IMR-90 (cell line): ENCODE data around the gene TPP1. TPM values are rescaled to one million over a fixed set of nuclear protein-coding genes. Genes with fewer than 3 reads are reported as not detected.

Experiments
- ATAC-seq: fragments of 200-7000 bp; cut with Tn5 transposase; 2 replicates; pipeline ENCODE4 v1.9.1; 2020; ENCODE audit warnings: low read depth, mild to moderate bottlenecking, moderate library complexity
- BruUV-seq: library from RNA; stranded (reverse); fragments of 400-500 nt; replicated peaks from 2 replicates; lab custom pipeline; 2021; lab: Mats Ljungman, UMichigan
- CTCF ChIA-PET: fragments of 300-600 bp; formaldehyde crosslinking; extraction: SDS; loops from one replicate; lab custom pipeline; 2021; ENCODE audit warnings: antibody characterized with exemption; lab: Yijun Ruan, JAX
- POLR2A ChIA-PET: fragments of 300-600 bp; sonication (Branson Sonifier 250); formaldehyde crosslinking; loops from one replicate; lab custom pipeline; 2022; ENCODE audit warnings: antibody characterized with exemption; ENCODE audit not compliant: unreplicated experiment; lab: Charles Lee
- DNase-seq: peaks from one replicate; pipeline ENCODE4 v3.0.0; 2013
- H2AFZ ChIP-seq: replicated peaks from 2 replicates; pipeline ENCODE3; 2013; ENCODE audit warnings: low read length, mild to moderate bottlenecking; ENCODE audit not compliant: poor library complexity
- H2AK5ac ChIP-seq: 2 replicates; pipeline ENCODE4 v1.6.1; 2013; ENCODE audit warnings: low read depth, low read length, inconsistent platforms
- H2AK9ac ChIP-seq: replicated peaks from 2 replicates; pipeline ENCODE3; 2013; ENCODE audit warnings: mild to moderate bottlenecking, low read depth, low read length, moderate library complexity; ENCODE audit not compliant: poor library complexity
- H2BK120ac ChIP-seq: 2 replicates; pipeline ENCODE4 v1.6.1; 2013; ENCODE audit warnings: low read depth, low read length, inconsistent platforms
- H2BK15ac ChIP-seq: 3 replicates; pipeline ENCODE4 v1.6.1; 2013; ENCODE audit warnings: low read depth, low read length, inconsistent platforms
- H2BK20ac ChIP-seq: 2 replicates; pipeline ENCODE4 v1.6.1; 2013; ENCODE audit warnings: low read depth, mild to moderate bottlenecking, inconsistent platforms, low read length, moderate library complexity
- H2BK5ac ChIP-seq: 2 replicates; pipeline ENCODE4 v1.6.1; 2013; ENCODE audit warnings: mild to moderate bottlenecking, low read depth, low read length, inconsistent platforms; ENCODE audit not compliant: poor library complexity, severe bottlenecking
- H3K14ac ChIP-seq: replicated peaks from 2 replicates; pipeline ENCODE4 v1.6.1; 2013; ENCODE audit warnings: low read depth, low read length, inconsistent platforms
- H3K18ac ChIP-seq: 2 replicates; pipeline ENCODE4 v1.6.1; 2013; ENCODE audit warnings: low read depth, low read length, control low read depth
- H3K23ac ChIP-seq: 2 replicates; pipeline ENCODE4 v1.6.1; 2013; ENCODE audit warnings: low read depth, low read length, inconsistent platforms
- H3K27ac ChIP-seq: 2 replicates; pipeline ENCODE4 v1.5.1; 2013; ENCODE audit warnings: mild to moderate bottlenecking, control low read depth, low read length; ENCODE audit not compliant: insufficient read depth
- H3K27me3 ChIP-seq: 2 replicates; pipeline ENCODE4 v1.6.1; 2013; ENCODE audit warnings: low read length; ENCODE audit not compliant: control insufficient read depth, insufficient read depth
- H3K36me3 ChIP-seq: 2 replicates; pipeline ENCODE4 v1.6.1; 2013; ENCODE audit warnings: low read length, mixed read lengths; ENCODE audit not compliant: control insufficient read depth, insufficient read depth
- H3K4ac ChIP-seq: 2 replicates; pipeline ENCODE4 v1.6.1; 2013; ENCODE audit warnings: low read depth, low read length, inconsistent platforms
- H3K4me1 ChIP-seq: 2 replicates; pipeline ENCODE4 v1.6.1; 2013; ENCODE audit warnings: low read length, mixed read lengths; ENCODE audit not compliant: control insufficient read depth, insufficient read depth
- H3K4me2 ChIP-seq: 2 replicates; pipeline ENCODE4 v1.6.1; 2013; ENCODE audit warnings: low read depth, mild to moderate bottlenecking, control low read depth, low read length, moderate library complexity
- H3K4me3 ChIP-seq: 2 replicates; pipeline ENCODE4 v1.5.1; 2013; ENCODE audit warnings: low read depth, mild to moderate bottlenecking, control low read depth, low read length, moderate library complexity; ENCODE audit not compliant: insufficient read depth
- H3K56ac ChIP-seq: 2 replicates; pipeline ENCODE4 v1.6.1; 2013; ENCODE audit warnings: low read length, inconsistent platforms; ENCODE audit not compliant: insufficient read depth; ENCODE audit errors: extremely low read depth
- H3K79me1 ChIP-seq, 2 experiments: 2 replicates each; pipeline ENCODE4 v1.6.1; 2013; ENCODE audit warnings: low read length in 2 of 2, inconsistent platforms in 1 of 2, low read depth in 1 of 2
- H3K9ac ChIP-seq: 2 replicates; pipeline ENCODE4 v1.6.1; 2013; ENCODE audit warnings: low read depth, low read length, control low read depth
- H3K9me1 ChIP-seq: 2 replicates; pipeline ENCODE4 v1.6.1; 2013; ENCODE audit warnings: low read length, inconsistent platforms; ENCODE audit not compliant: insufficient read depth
- H3K9me3 ChIP-seq: 2 replicates; pipeline ENCODE4 v1.6.1; 2013; ENCODE audit warnings: low read length; ENCODE audit not compliant: control insufficient read depth, insufficient read depth
- H4K20me1 ChIP-seq: 2 replicates; pipeline ENCODE4 v1.6.1; 2013; ENCODE audit warnings: low read length, inconsistent platforms; ENCODE audit not compliant: insufficient read depth
- H4K5ac ChIP-seq: 2 replicates; pipeline ENCODE4 v1.6.1; 2013; ENCODE audit warnings: mild to moderate bottlenecking, low read depth, low read length, control low read depth
- H4K8ac ChIP-seq, 2 experiments: 2 replicates each; pipeline ENCODE4 v1.6.1; 2013; ENCODE audit warnings: low read depth in 2 of 2, low read length in 2 of 2, control low read depth in 1 of 2, inconsistent platforms in 1 of 2
- H4K91ac ChIP-seq: 2 replicates; pipeline ENCODE4 v1.6.1; 2013; ENCODE audit warnings: low read depth, low read length, inconsistent platforms; ENCODE audit not compliant: insufficient read depth
- CTCF ChIP-seq: conservative IDR thresholded peaks from 2 replicates; pipeline ENCODE4 v1.5.1; 2012; ENCODE audit warnings: mild to moderate bottlenecking, low read depth, low read length, improper control_type of control experiment
- MXI1 ChIP-seq: IDR thresholded peaks from 2 replicates; pipeline ENCODE4 v1.6.1; 2012; ENCODE audit warnings: low read depth, mild to moderate bottlenecking, low read length, moderate library complexity, borderline replicate concordance
- WGBS, 2 experiments: methylation state at CpG; one replicate each; pipeline versions ENCODE4 v1.1.5 to v1.1.7; 2013; ENCODE audit warnings: missing lambda C conversion rate in 2 of 2; ENCODE audit not compliant: insufficient read length in 1 of 2; ENCODE audit errors: extremely low coverage in 2 of 2; 5-methylcytosine and 5-hydroxymethylcytosine counted together
- dilution Hi-C: fragments of 300-500 bp; cut with HindIII; formaldehyde crosslinking; loops from one replicate; pipeline ENCODE4 v1.14.3; 2018; ENCODE audit warnings: low sequenced_read_pairs; ENCODE audit not compliant: unreplicated experiment
- in situ Hi-C: fragments of 300-500 bp; cut with MboI; formaldehyde crosslinking; loops from 3 replicates; pipeline ENCODE4 v1.14.3; 2019; ENCODE audit warnings: low sequenced_read_pairs, inconsistent platforms, mixed read lengths
- intact Hi-C: fragments of 100-400 bp; cut with micrococcal nuclease; formaldehyde crosslinking; loops from 2 replicates; pipeline ENCODE4 v1.10.0; 2022
- polyA plus RNA-seq, 3 experiments: library from polyadenylated mRNA; depleted of rRNA; stranded (reverse); fragments of >200 nt; gene quantifications; 2 replicates each; pipeline ENCODE4 v1.2.3, GENCODE V29; 2012; ENCODE audit warnings: low replicate concordance in 1 of 3
- total RNA-seq: library from RNA; depleted of rRNA; stranded (reverse); fragments of >200 nt; gene quantifications from 2 replicates; pipeline ENCODE4 v1.2.3, GENCODE V29; 2012
- TF ChIP-seq, protein P1 (sequence below): fragments of 150-350 bp; IDR thresholded peaks from 2 replicates; pipeline ENCODE4 v1.6.1; 2016; ENCODE audit warnings: low read depth, mild to moderate bottlenecking, low read length, moderate library complexity, borderline replicate concordance

The TPP1 gene
- total and polyA plus RNA-seq, 2 of the 4 experiments (the other 2 are of a cell fraction), result 33.5 to 108 TPM

DNA sequence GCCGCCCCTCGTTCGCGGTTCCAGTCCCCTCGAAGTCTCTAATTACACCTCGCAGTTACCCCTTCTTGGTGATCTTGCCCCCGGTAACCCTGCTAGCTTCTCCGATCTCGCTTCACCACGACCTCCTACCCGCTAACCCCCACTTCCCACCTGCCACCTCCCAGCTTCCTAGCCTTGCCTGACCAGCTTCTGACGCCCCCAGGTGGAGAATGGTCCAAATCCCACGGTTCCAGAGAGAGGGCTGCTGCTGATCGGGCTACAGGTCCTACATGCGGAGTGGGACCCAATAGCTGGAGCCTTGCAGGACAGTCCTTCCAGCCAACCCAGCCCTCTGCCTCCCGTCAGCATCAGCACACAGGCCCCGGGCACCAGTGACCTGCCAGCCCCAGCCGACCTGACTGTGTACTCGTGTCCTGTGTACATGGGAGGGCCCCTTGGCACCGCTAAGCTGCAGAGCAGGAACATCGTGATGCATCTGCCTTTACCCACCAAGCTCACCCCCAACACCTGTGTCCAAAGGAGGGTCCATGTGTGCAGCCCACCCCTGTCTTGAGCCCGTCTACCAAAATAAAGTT is 47.7 kb downstream of the TPP1 start:
- H3K36me3 ChIP-seq, result no peaks in the 10 kb centered on the region; the same call in 1 of the 2 replicates
- no peak overlapping the region for H3K4me3 ChIP-seq
- H2AFZ ChIP-seq, result peak overlapping the region; percentile 53
- ATAC-seq (no peak), DNase-seq (no peak)
- H4K91ac ChIP-seq, result no peak overlapping the region
- no peaks in the 10 kb centered on the region for H3K27me3 ChIP-seq
- no peak overlapping the region for H3K18ac ChIP-seq
- no peak overlapping the region for H4K5ac ChIP-seq
- no peak overlapping the region for H3K27ac ChIP-seq
- no peak overlapping the region for H4K8ac ChIP-seq
- CTCF ChIA-PET, result no interaction called here
- no peak overlapping the region for H3K14ac ChIP-seq
- no peak overlapping the region for H2AK5ac ChIP-seq
- H2BK20ac ChIP-seq, result no peak overlapping the region
- H2AK9ac ChIP-seq, result no peak overlapping the region
- H3K79me1 ChIP-seq, result peaks cover 0 to 3% of the 10 kb centered on the region in 2 experiments; a peak in 2 of 4 replicates
- H3K4me1 ChIP-seq, result peaks cover 9% of the 10 kb centered on the region
- H3K4me2 ChIP-seq, result no peak overlapping the region
- no peak overlapping the region for H2BK15ac ChIP-seq
- TF ChIP-seq MXI1 (no peak), CTCF (no peak)
- TF ChIP-seq, protein P1, sequence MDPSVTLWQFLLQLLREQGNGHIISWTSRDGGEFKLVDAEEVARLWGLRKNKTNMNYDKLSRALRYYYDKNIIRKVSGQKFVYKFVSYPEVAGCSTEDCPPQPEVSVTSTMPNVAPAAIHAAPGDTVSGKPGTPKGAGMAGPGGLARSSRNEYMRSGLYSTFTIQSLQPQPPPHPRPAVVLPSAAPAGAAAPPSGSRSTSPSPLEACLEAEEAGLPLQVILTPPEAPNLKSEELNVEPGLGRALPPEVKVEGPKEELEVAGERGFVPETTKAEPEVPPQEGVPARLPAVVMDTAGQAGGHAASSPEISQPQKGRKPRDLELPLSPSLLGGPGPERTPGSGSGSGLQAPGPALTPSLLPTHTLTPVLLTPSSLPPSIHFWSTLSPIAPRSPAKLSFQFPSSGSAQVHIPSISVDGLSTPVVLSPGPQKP, result no peak
- H3K4ac ChIP-seq, result no peak overlapping the region
- H3K23ac ChIP-seq, result no peak overlapping the region
- no peak overlapping the region for H3K56ac ChIP-seq
- dilution Hi-C loops, result no loop called here
- intact Hi-C loops, result no loop called here
- POLR2A ChIA-PET, result no interaction called here
- 52% methylated on average over 9 of the region's 22 CpGs; no CpG with 5 or more reads in 1 of the 2 experiments for WGBS, 2 experiments
- H3K9me1 ChIP-seq, result peaks cover 8% of the 10 kb centered on the region; the same call in 1 of the 2 replicates
- no peaks in the 10 kb centered on the region for H4K20me1 ChIP-seq
- H3K9me3 ChIP-seq, result no peaks in the 10 kb centered on the region
- H3K9ac ChIP-seq, result no peak overlapping the region
- H2BK120ac ChIP-seq, result no peak overlapping the region
- in situ Hi-C loops, result no loop called here
- H2BK5ac ChIP-seq, result no peak overlapping the region
- BruUV-seq, result no TSS peak
